Caco-2 (cell line): ENCODE measurements around the gene SYT11. TPM values are rescaled to one million over a fixed set of nuclear protein-coding genes. Genes with fewer than 3 reads are reported as not detected.

ENCODE experiments used
- BruUV-seq: library from RNA; stranded (reverse); fragments of 400-500 nt; replicated peaks from 2 replicates; lab custom pipeline; 2021; lab: Mats Ljungman, UMichigan
- CTCF ChIA-PET: fragments of 300-600 bp; sonication (Branson Sonifier 250); formaldehyde crosslinking; loops from one replicate; lab custom pipeline; 2022; ENCODE audit warnings: antibody characterized with exemption; lab: Charles Lee
- POLR2A ChIA-PET: fragments of 300-600 bp; sonication (Branson Sonifier 250); formaldehyde crosslinking; loops from one replicate; lab custom pipeline; 2022; ENCODE audit warnings: antibody characterized with exemption; lab: Charles Lee
- DNase-seq, 2 experiments: peaks; one replicate each; pipeline versions ENCODE4 v3.0.0 to v3.0.0-alpha.2; 2020 to 2022
- H3K27me3 ChIP-seq: replicated peaks from 2 replicates; pipeline ENCODE4 v1.6.0; 2011; ENCODE audit warnings: low read length; ENCODE audit not compliant: control insufficient read depth, insufficient read depth
- H3K36me3 ChIP-seq: 2 replicates; pipeline ENCODE4 v1.5.1; 2011; ENCODE audit warnings: low read length; ENCODE audit not compliant: control insufficient read depth, insufficient read depth
- H3K4me1 ChIP-seq: fragments of 250-450 bp; sonication (Bioruptor Pico); 2 replicates; pipeline ENCODE4 v1.5.1; 2020; ENCODE audit warnings: mild to moderate bottlenecking
- H3K4me3 ChIP-seq: 2 replicates; pipeline ENCODE4 v1.5.1; 2011; ENCODE audit warnings: low read depth, mild to moderate bottlenecking, control low read depth, low read length
- H3K9me3 ChIP-seq: fragments of 250-450 bp; sonication (Bioruptor Pico); 2 replicates; pipeline ENCODE4 v1.5.1; 2020; ENCODE audit warnings: mild to moderate bottlenecking, moderate library complexity
- H3K27ac Mint-ChIP-seq: one replicate; pipeline ENCODE4 v1.8.0; 2022; ENCODE audit warnings: mixed read lengths; ENCODE audit not compliant: unreplicated experiment
- H3K27me3 Mint-ChIP-seq: one replicate; pipeline ENCODE4 v1.8.0; 2022; ENCODE audit warnings: mixed read lengths; ENCODE audit not compliant: insufficient read depth, unreplicated experiment
- H3K36me3 Mint-ChIP-seq: one replicate; pipeline ENCODE4 v1.8.0; 2022; ENCODE audit warnings: mild to moderate bottlenecking, mixed read lengths; ENCODE audit not compliant: insufficient read depth, unreplicated experiment
- H3K4me1 Mint-ChIP-seq: one replicate; pipeline ENCODE4 v1.8.0; 2022; ENCODE audit warnings: low read depth, mixed read lengths; ENCODE audit not compliant: unreplicated experiment
- H3K4me3 Mint-ChIP-seq: one replicate; pipeline ENCODE4 v1.8.0; 2022; ENCODE audit warnings: mild to moderate bottlenecking, moderate library complexity, mixed read lengths; ENCODE audit not compliant: unreplicated experiment
- H3K9me3 Mint-ChIP-seq: one replicate; pipeline ENCODE4 v1.8.0; 2022; ENCODE audit warnings: mixed read lengths; ENCODE audit not compliant: unreplicated experiment
- CTCF ChIP-seq, 2 experiments: fragments of 200-600 bp in 1 of 2; IDR thresholded peaks; 1 replicate in 1 of 2; 2 replicates in 1 of 2; pipeline versions ENCODE4 v1.5.1 to v1.8.0; 2011 to 2022; ENCODE audit warnings: antibody characterized with exemption in 1 of 2, control low read depth in 1 of 2, inconsistent platforms in 1 of 2, low read depth in 1 of 2, low read length in 1 of 2, mild to moderate bottlenecking in 1 of 2, moderate library complexity in 1 of 2; ENCODE audit not compliant: insufficient read depth in 1 of 2, severe bottlenecking in 1 of 2, unreplicated experiment in 1 of 2
- intact Hi-C: fragments of 100-400 bp; cut with micrococcal nuclease; formaldehyde crosslinking; loops from one replicate; pipeline ENCODE4 v1.10.0; 2022; ENCODE audit not compliant: unreplicated experiment
- total RNA-seq: library from RNA; stranded (reverse); gene quantifications from 2 replicates; pipeline ENCODE4 v1.2.3, GENCODE V29; 2022

The SYT11 gene
- total RNA-seq, 1 experiment from 2014 or later = 0.05 TPM

GRCh38 chr1:155882235-155882634, 22.9 kb downstream of the SYT11 start:
- no peak for TF ChIP-seq CTCF (IDR thresholded peaks at IDR 0.05; ENCODE audit: insufficient read depth in 1 of 2, low read depth in 1 of 2, low read length in 1 of 2, severe bottlenecking in 1 of 2, unreplicated experiment in 1 of 2)
- BruUV-seq = no TSS peak
- Mint-ChIP-seq H3K36me3 (no peaks in the 10 kb centered on the region), H3K27me3 (peaks cover 3% of the 10 kb centered on the region), H3K9me3 (no peaks in the 10 kb centered on the region), H3K4me3 (no peak overlapping the region), H3K27ac (no peak overlapping the region), H3K4me1 (no peaks in the 10 kb centered on the region)
- intact Hi-C loops = no loop called here
- H3K36me3 ChIP-seq = no peaks in the 10 kb centered on the region
- H3K9me3 ChIP-seq = no peaks in the 10 kb centered on the region
- H3K4me1 ChIP-seq = peaks cover 12% of the 10 kb centered on the region; the same call in 1 of the 2 replicates
- ChIA-PET CTCF (no interaction called here), POLR2A (no interaction called here)
- H3K27me3 ChIP-seq = no peaks in the 10 kb centered on the region
- no peak overlapping the region for H3K4me3 ChIP-seq
- DNase-seq = no peak

- ChIA-PET POLR2A (no interaction called here), CTCF (no interaction called here)
- Histone ChIP-seq H3K4me1 (peaks cover 12% of the 10 kb centered on the region; the same call in 1 of the 2 replicates), H3K9me3 (no peaks in the 10 kb centered on the region), H3K4me3 (no peak overlapping the region), H3K36me3 (no peaks in the 10 kb centered on the region), H3K27me3 (no peaks in the 10 kb centered on the region)
- no peak for TF ChIP-seq CTCF (IDR thresholded peaks at IDR 0.05; ENCODE audit: insufficient read depth in 1 of 2, low read depth in 1 of 2, low read length in 1 of 2, severe bottlenecking in 1 of 2, unreplicated experiment in 1 of 2)
- Mint-ChIP-seq H3K4me3 (no peak overlapping the region), H3K9me3 (no peaks in the 10 kb centered on the region), H3K4me1 (no peaks in the 10 kb centered on the region), H3K36me3 (no peaks in the 10 kb centered on the region), H3K27me3 (peaks cover 3% of the 10 kb centered on the region), H3K27ac (no peak overlapping the region)
- BruUV-seq = no TSS peak
- DNase-seq = no peak
- intact Hi-C loops = no loop called here
Observed at GRCh38 chr1:155882766-155883165, 23.4 kb downstream of the SYT11 start.

- POLR2A ChIA-PET = no interaction called here
- no peak overlapping the region for H3K27ac Mint-ChIP-seq
- CTCF ChIA-PET = no interaction called here
Observed at GRCh38 chr1:155884031-155884960, 24.9 kb downstream of the SYT11 start.

More at GRCh38 chr1:155884031-155884960, 24.9 kb downstream of the SYT11 start:
- no peak overlapping the region for H3K4me3 ChIP-seq
- Mint-ChIP-seq H3K4me3 (no peak overlapping the region), H3K9me3 (no peaks in the 10 kb centered on the region), H3K4me1 (no peaks in the 10 kb centered on the region), H3K36me3 (no peaks in the 10 kb centered on the region), H3K27me3 (peaks cover 3% of the 10 kb centered on the region)
- no peak for DNase-seq
- H3K27me3 ChIP-seq = no peaks in the 10 kb centered on the region
- no peak for TF ChIP-seq CTCF (IDR thresholded peaks at IDR 0.05; ENCODE audit: insufficient read depth in 1 of 2, low read depth in 1 of 2, low read length in 1 of 2, severe bottlenecking in 1 of 2, unreplicated experiment in 1 of 2)
- H3K4me1 ChIP-seq = peaks cover 12% of the 10 kb centered on the region; the same call in 1 of the 2 replicates
- intact Hi-C loops = no loop called here
- H3K9me3 ChIP-seq = no peaks in the 10 kb centered on the region
- no TSS peak for BruUV-seq
- no peaks in the 10 kb centered on the region for H3K36me3 ChIP-seq
